ENCODE data around the gene SLC18A3. TPM values are rescaled to one million over a fixed set of nuclear protein-coding genes. Genes with fewer than 3 reads are reported as not detected.

Gene SLC18A3
- total RNA-seq, 1 experiment from 2014 or later, result not detected

GRCh38 chr10:49592726-49593563, 17.2 kb upstream of the SLC18A3 start:
- CTCF ChIA-PET, result interaction anchor here (0.5 to 1.4 kb wide), 13 partner anchors 14 to 1032 kb away, joined by 3 to 6 read pairs (median 3); no protein-coding TSS in a partner anchor
- DNase-seq, result peak; percentile 99
- Histone ChIP-seq H3K79me2 (ENCODE audit: low read length) (no peaks in the 10 kb centered on the region), H3K4me1 (ENCODE audit: insufficient read depth, low read length) (peaks cover 8% of the 10 kb centered on the region; the same call in 1 of the 2 replicates), H3K9ac (ENCODE audit: low read length) (no peak overlapping the region), H3K9me3 (ENCODE audit: low read length) (no peaks in the 10 kb centered on the region), H3K4me2 (ENCODE audit: low read length) (no peak overlapping the region), H4K20me1 (ENCODE audit: low read length) (no peaks in the 10 kb centered on the region), H3F3A (ENCODE audit: low read length, unreplicated experiment) (no peaks in the 10 kb centered on the region), H3K9me2 (replicated peaks; ENCODE audit: low read length) (no peaks in the 10 kb centered on the region), H2AFZ (ENCODE audit: low read length) (peak overlapping the region; percentile 12), H3K27me3 (ENCODE audit: low read length) (no peaks in the 10 kb centered on the region), H3K27ac (ENCODE audit: low read length) (no peak overlapping the region), H3K4me3 (ENCODE audit: low read length) (no peak overlapping the region), H3K36me3 (ENCODE audit: low read depth, low read length) (no peaks in the 10 kb centered on the region)
- TF ChIP-seq EZH2phosphoT487 (IDR thresholded peaks at IDR 0.05; ENCODE audit: borderline replicate concordance, low read length) (no peak), CTCF (conservative IDR thresholded peaks at IDR 0.05; ENCODE audit: low read depth, low read length) (peak; percentile 100), EZH2 (IDR thresholded peaks at IDR 0.05; ENCODE audit: low read length, unreplicated experiment) (no peak)
- no TSS peak for BruUV-seq (replicated peaks)
- ATAC-seq, result peak; percentile 86
- intact Hi-C loops (cut with micrococcal nuclease), result loop anchor here (2.0 to 10.0 kb wide), 4 partner anchors 54 to 1409 kb away; partner anchors contain the start of gene ERCC6
- POLR2A ChIA-PET (ENCODE audit: unreplicated experiment), result interaction anchor here (0.6 kb wide), 1 partner anchor 521 kb away, joined by 6 read pairs; no protein-coding TSS in a partner anchor

GRCh38 chr10:49593564-49593875, 16.6 kb upstream of the SLC18A3 start:
- ATAC-seq (no peak), DNase-seq (no peak)
- H3K79me2 ChIP-seq (ENCODE audit: low read length), result no peaks in the 10 kb centered on the region
- no peak overlapping the region for H3K4me3 ChIP-seq (ENCODE audit: low read length)
- no peak overlapping the region for H2AFZ ChIP-seq (ENCODE audit: low read length)
- H4K20me1 ChIP-seq (ENCODE audit: low read length), result no peaks in the 10 kb centered on the region
- BruUV-seq (replicated peaks), result no TSS peak
- intact Hi-C loops (cut with micrococcal nuclease), result loop anchor here (2.0 to 10.0 kb wide), 4 partner anchors 55 to 1409 kb away; partner anchors contain the start of gene ERCC6
- POLR2A ChIA-PET (ENCODE audit: unreplicated experiment), result no interaction called here
- no peaks in the 10 kb centered on the region for H3K36me3 ChIP-seq (ENCODE audit: low read depth, low read length)
- CTCF ChIA-PET, result interaction anchor here (0.5 to 1.4 kb wide), 9 partner anchors 16 to 1033 kb away, joined by 3 to 6 read pairs (median 4); no protein-coding TSS in a partner anchor
- no peak overlapping the region for H3K9ac ChIP-seq (ENCODE audit: low read length)
- no peaks in the 10 kb centered on the region for H3K9me2 ChIP-seq (replicated peaks; ENCODE audit: low read length)
- H3K4me2 ChIP-seq (ENCODE audit: low read length), result no peak overlapping the region
- H3K4me1 ChIP-seq (ENCODE audit: insufficient read depth, low read length), result peaks cover 8% of the 10 kb centered on the region; the same call in 1 of the 2 replicates
- no peak for TF ChIP-seq CTCF (conservative IDR thresholded peaks at IDR 0.05; ENCODE audit: low read depth, low read length)
- TF ChIP-seq EZH2 (IDR thresholded peaks at IDR 0.05; ENCODE audit: low read length, unreplicated experiment), result no peak
- TF ChIP-seq EZH2phosphoT487 (IDR thresholded peaks at IDR 0.05; ENCODE audit: borderline replicate concordance, low read length), result no peak
- H3K9me3 ChIP-seq (ENCODE audit: low read length), result no peaks in the 10 kb centered on the region
- H3K27ac ChIP-seq (ENCODE audit: low read length), result no peak overlapping the region
- no peaks in the 10 kb centered on the region for H3F3A ChIP-seq (ENCODE audit: low read length, unreplicated experiment)
- H3K27me3 ChIP-seq (ENCODE audit: low read length), result no peaks in the 10 kb centered on the region

Measured in PC-3 (cell line).